22Rv1 (cell line): ENCODE results near the gene ESPNL.

Experiments
- ZFX ChIP-seq: fragments of 450-650 bp; IDR thresholded peaks from 2 replicates; pipeline ENCODE4 v1.6.1; 2017; ENCODE audit warnings: antibody characterized with exemption, borderline replicate concordance
- TF ChIP-seq, protein P1 (sequence below): fragments of 450-650 bp; IDR thresholded peaks from 2 replicates; pipeline ENCODE4 v1.5.1; 2017; ENCODE audit warnings: mild to moderate bottlenecking

DNA sequence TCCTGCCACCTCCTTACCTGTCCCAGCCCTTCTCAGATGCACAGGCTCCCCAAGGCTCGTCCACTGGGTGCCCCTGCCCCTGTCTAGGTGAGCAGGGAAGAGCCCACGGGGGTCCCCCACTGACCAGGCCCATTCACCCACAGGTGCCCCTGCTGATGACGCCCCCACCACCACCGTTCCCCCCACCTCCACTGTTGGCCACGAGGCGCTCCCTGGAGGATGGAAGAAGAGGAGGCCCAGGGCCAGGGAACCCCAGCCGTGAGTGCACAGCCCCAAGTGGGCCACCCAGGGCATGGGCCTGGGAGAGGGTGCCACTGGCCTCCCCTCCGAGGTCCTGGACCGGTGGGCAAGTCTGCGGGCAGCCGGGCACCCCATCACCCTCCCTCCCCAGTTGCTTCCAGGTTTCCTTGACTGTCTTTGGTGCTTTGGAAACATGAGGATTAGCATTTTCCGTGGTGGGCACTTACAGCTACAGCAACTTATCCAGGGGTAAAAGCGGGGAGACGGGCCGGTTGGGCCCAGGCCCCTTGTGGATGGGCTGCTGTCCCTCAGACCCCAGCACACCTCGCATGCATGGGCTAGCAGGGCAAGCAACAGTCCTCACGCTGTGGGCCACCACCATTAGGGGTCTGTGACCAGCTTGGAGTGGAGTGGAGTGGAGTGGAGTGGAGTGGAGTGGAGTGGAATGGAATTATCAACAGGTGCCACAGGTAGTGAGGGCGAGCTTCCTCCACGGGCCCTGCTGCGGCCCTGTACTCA is 25.2 kb downstream of the ESPNL start:
- TF ChIP-seq, protein P1, sequence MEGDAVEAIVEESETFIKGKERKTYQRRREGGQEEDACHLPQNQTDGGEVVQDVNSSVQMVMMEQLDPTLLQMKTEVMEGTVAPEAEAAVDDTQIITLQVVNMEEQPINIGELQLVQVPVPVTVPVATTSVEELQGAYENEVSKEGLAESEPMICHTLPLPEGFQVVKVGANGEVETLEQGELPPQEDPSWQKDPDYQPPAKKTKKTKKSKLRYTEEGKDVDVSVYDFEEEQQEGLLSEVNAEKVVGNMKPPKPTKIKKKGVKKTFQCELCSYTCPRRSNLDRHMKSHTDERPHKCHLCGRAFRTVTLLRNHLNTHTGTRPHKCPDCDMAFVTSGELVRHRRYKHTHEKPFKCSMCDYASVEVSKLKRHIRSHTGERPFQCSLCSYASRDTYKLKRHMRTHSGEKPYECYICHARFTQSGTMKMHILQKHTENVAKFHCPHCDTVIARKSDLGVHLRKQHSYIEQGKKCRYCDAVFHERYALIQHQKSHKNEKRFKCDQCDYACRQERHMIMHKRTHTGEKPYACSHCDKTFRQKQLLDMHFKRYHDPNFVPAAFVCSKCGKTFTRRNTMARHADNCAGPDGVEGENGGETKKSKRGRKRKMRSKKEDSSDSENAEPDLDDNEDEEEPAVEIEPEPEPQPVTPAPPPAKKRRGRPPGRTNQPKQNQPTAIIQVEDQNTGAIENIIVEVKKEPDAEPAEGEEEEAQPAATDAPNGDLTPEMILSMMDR: no peak
- TF ChIP-seq ZFX: no peak
